SK-N-SH (cell line): ENCODE measurements around the gene SPACA6. TPM values are rescaled to one million over a fixed set of nuclear protein-coding genes. Genes with fewer than 3 reads are reported as not detected.

Experiments used
- CTCF ChIA-PET: fragments of 300-600, 350-600 bp; formaldehyde crosslinking; extraction: SDS; loops from one replicate; lab custom pipeline; 2021; lab: Yijun Ruan, JAX
- POLR2A ChIA-PET: fragments of 350-600 bp; sonication (Branson Sonifier 250); formaldehyde crosslinking; extraction: SDS; loops from one replicate; lab custom pipeline; 2020; ENCODE audit warnings: antibody characterized with exemption, inconsistent platforms; lab: Yijun Ruan, JAX
- DNase-seq: peaks from one replicate; pipeline ENCODE4 v3.0.0; 2012
- H2AFZ ChIP-seq: fragments of 200-600 bp; sonication (generic); 2 replicates; pipeline ENCODE4 v1.8.1; 2016; ENCODE audit warnings: antibody characterized with exemption, mild to moderate bottlenecking, low read depth
- H3F3A ChIP-seq: fragments of 200-600 bp; sonication (generic); replicated peaks from 2 replicates; pipeline ENCODE3; 2016; ENCODE audit warnings: antibody characterized with exemption, mild to moderate bottlenecking; ENCODE audit not compliant: insufficient read depth
- H3K27ac ChIP-seq, 2 experiments: fragments of 200-500 bp in 1 of 2; fragments of 200-600 bp in 1 of 2; sonication (Bioruptor generic) in 1 of 2; sonication (generic), shearing (Covaris generic) in 1 of 2; 2 replicates each; pipeline versions ENCODE4 v1.5.1 to v1.6.1; 2014 to 2016; ENCODE audit warnings: low read depth in 2 of 2, inconsistent platforms in 1 of 2, low read length in 1 of 2, mild to moderate bottlenecking in 1 of 2, mixed read lengths in 1 of 2
- H3K27me3 ChIP-seq: fragments of 200-600 bp; sonication (generic), shearing (Covaris generic); 2 replicates; pipeline ENCODE4 v1.6.1; 2016; ENCODE audit warnings: mixed run types; ENCODE audit not compliant: insufficient read depth
- H3K36me3 ChIP-seq, 2 experiments: fragments of 200-500 bp in 1 of 2; fragments of 200-600 bp in 1 of 2; sonication (Bioruptor generic) in 1 of 2; sonication (generic) in 1 of 2; replicated peaks in 1 of 2; 2 replicates each; pipeline versions ENCODE3 to v1.5.1; 2014 to 2016; ENCODE audit warnings: low read length in 1 of 2, mild to moderate bottlenecking in 1 of 2; ENCODE audit not compliant: insufficient read depth in 2 of 2, control insufficient read depth in 1 of 2
- H3K4me1 ChIP-seq, 2 experiments: fragments of 200-500 bp in 1 of 2; fragments of 200-600 bp in 1 of 2; sonication (Bioruptor generic) in 1 of 2; sonication (generic), shearing (Covaris generic) in 1 of 2; 2 replicates each; pipeline versions ENCODE4 v1.5.1 to v1.6.1; 2014 to 2016; ENCODE audit warnings: low read depth in 1 of 2, low read length in 1 of 2, mixed run types in 1 of 2; ENCODE audit not compliant: insufficient read depth in 2 of 2, control insufficient read depth in 1 of 2
- H3K4me2 ChIP-seq: fragments of 200-600 bp; sonication (generic), shearing (Covaris generic); 2 replicates; pipeline ENCODE4 v1.6.1; 2017; ENCODE audit warnings: mixed run types
- H3K4me3 ChIP-seq, 2 experiments: fragments of 200-500 bp in 1 of 2; fragments of 200-600 bp in 1 of 2; sonication (Bioruptor generic) in 1 of 2; sonication (generic), shearing (Covaris generic) in 1 of 2; 2 replicates each; pipeline versions ENCODE4 v1.5.1 to v1.8.1; 2014 to 2016; ENCODE audit warnings: low read depth in 2 of 2, inconsistent platforms in 1 of 2, low read length in 1 of 2, mild to moderate bottlenecking in 1 of 2, mixed read lengths in 1 of 2, moderate library complexity in 1 of 2
- H3K79me2 ChIP-seq: fragments of 200-600 bp; sonication (generic); 2 replicates; pipeline ENCODE4 v1.8.1; 2017; ENCODE audit warnings: mild to moderate bottlenecking; ENCODE audit not compliant: insufficient read depth
- H3K9ac ChIP-seq: fragments of 200-600 bp; sonication (generic); 2 replicates; pipeline ENCODE4 v1.6.1; 2017; ENCODE audit warnings: mixed run types
- H3K9me2 ChIP-seq: fragments of 200-600 bp; sonication (generic); 2 replicates; pipeline ENCODE4 v1.6.1; 2017; ENCODE audit warnings: mixed run types
- H3K9me3 ChIP-seq: fragments of 200-600 bp; sonication (generic); 2 replicates; pipeline ENCODE4 v1.6.1; 2017; ENCODE audit warnings: mixed run types, mild to moderate bottlenecking, moderate library complexity
- H4K20me1 ChIP-seq: fragments of 200-600 bp; sonication (generic); 2 replicates; pipeline ENCODE4 v1.6.1; 2017; ENCODE audit warnings: mild to moderate bottlenecking, mixed run types; ENCODE audit not compliant: insufficient read depth
- CHD2 ChIP-seq: fragments of 150-350 bp; IDR thresholded peaks from 2 replicates; pipeline ENCODE4 v1.6.1; 2018; ENCODE audit warnings: low read length; ENCODE audit not compliant: partially characterized antibody
- ELF1 ChIP-seq: IDR thresholded peaks from 2 replicates; pipeline ENCODE4 v1.4.0; 2012
- EZH2phosphoT487 ChIP-seq: fragments of 200-600 bp; sonication (generic); IDR thresholded peaks from 2 replicates; pipeline ENCODE4 v1.6.1; 2017; ENCODE audit warnings: low read depth, mixed run types, mild to moderate bottlenecking, antibody characterized with exemption, moderate library complexity, borderline replicate concordance
- FOSL2 ChIP-seq: IDR thresholded peaks from 2 replicates; pipeline ENCODE4 v1.4.0; 2012; ENCODE audit warnings: low read depth, mild to moderate bottlenecking, moderate library complexity, borderline replicate concordance
- GABPA ChIP-seq: IDR thresholded peaks from 2 replicates; pipeline ENCODE4 v1.4.0; 2012; ENCODE audit warnings: low read depth, mild to moderate bottlenecking
- IRF3 ChIP-seq: fragments of 150-350 bp; IDR thresholded peaks from 2 replicates; pipeline ENCODE4 v1.6.1; 2016; ENCODE audit warnings: mild to moderate bottlenecking, low read depth, low read length
- MXI1 ChIP-seq: IDR thresholded peaks from 2 replicates; pipeline ENCODE4 v1.6.1; 2012; ENCODE audit warnings: mild to moderate bottlenecking, low read depth, low read length, improper control_type of control experiment
- NFIC ChIP-seq: IDR thresholded peaks from 2 replicates; pipeline ENCODE4 v1.4.0; 2012; ENCODE audit warnings: borderline replicate concordance
- NRF1 ChIP-seq: IDR thresholded peaks from 2 replicates; pipeline ENCODE4 v1.6.1; 2012; ENCODE audit warnings: low read depth, mild to moderate bottlenecking, low read length
- POLR2AphosphoS5 ChIP-seq: IDR thresholded peaks from 2 replicates; pipeline ENCODE4 v1.6.1; 2012; ENCODE audit warnings: low read depth, low read length
- RAD21 ChIP-seq: IDR thresholded peaks from 2 replicates; pipeline ENCODE4 v1.6.1; 2012; ENCODE audit warnings: mild to moderate bottlenecking, low read length
- RXRA ChIP-seq: IDR thresholded peaks from 2 replicates; pipeline ENCODE4 v1.4.0; 2012; ENCODE audit warnings: low read depth, mild to moderate bottlenecking, borderline replicate concordance
- SMC3 ChIP-seq: IDR thresholded peaks from 2 replicates; pipeline ENCODE4 v1.6.1; 2012; ENCODE audit warnings: low read depth, low read length, improper control_type of control experiment
- TCF12 ChIP-seq: IDR thresholded peaks from 2 replicates; pipeline ENCODE4 v1.4.0; 2012
- USF1 ChIP-seq: IDR thresholded peaks from 2 replicates; pipeline ENCODE4 v1.4.0; 2012; ENCODE audit warnings: low read depth, borderline replicate concordance
- USF2 ChIP-seq: fragments of 150-350 bp; IDR thresholded peaks from 2 replicates; pipeline ENCODE4 v1.6.1; 2017; ENCODE audit warnings: antibody characterized with exemption, low read length, low read depth, borderline replicate concordance
- YY1 ChIP-seq: IDR thresholded peaks from 2 replicates; pipeline ENCODE4 v1.4.0; 2012; ENCODE audit warnings: low read depth, mild to moderate bottlenecking
- ZBTB33 ChIP-seq: IDR thresholded peaks from 2 replicates; pipeline ENCODE4 v1.4.0; 2012; ENCODE audit warnings: low read depth, borderline replicate concordance
- WGBS: methylation state at CpG from one replicate; pipeline ENCODE4 v1.1.6; 2017; ENCODE audit warnings: low lambda C conversion rate; 5-methylcytosine and 5-hydroxymethylcytosine counted together
- polyA plus RNA-seq, 3 experiments: library from polyadenylated mRNA; depleted of rRNA; stranded (reverse); fragments of >200 nt; gene quantifications; 2 replicates each; pipeline ENCODE4 v1.2.3, GENCODE V29; 2012
- TF ChIP-seq, protein P1 (sequence below): IDR thresholded peaks from 2 replicates; pipeline ENCODE4; 2012
- TF ChIP-seq, protein P2 (sequence below): fragments of 200-600 bp; sonication (generic); IDR thresholded peaks from 2 replicates; pipeline ENCODE4 v1.6.1; 2017; ENCODE audit warnings: antibody characterized with exemption, mild to moderate bottlenecking, moderate library complexity

Gene SPACA6
- polyA plus RNA-seq, 1 of the 3 experiments (the other 2 are of a cell fraction): 15.8 TPM

DNA sequence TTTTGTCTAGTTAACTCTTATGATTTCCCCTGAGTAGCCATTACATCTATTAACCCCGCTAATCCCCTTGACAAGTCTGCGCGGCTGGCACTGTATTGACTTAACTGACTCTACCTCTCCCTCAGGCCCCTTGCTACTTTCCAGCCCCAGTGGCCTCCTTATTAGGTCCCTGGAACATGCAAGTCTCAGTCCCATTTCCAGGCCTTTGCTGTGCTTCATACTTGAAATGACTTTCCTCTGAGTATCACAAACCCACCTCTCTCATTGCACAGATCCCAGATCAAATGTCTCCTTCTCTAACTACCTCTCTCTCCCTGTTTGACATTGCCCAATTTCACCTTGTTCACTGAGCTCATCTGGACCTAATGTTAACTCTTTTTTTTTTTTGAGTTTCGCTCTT is 13.2 kb downstream of the SPACA6 start:
- peaks cover 62% of the 10 kb centered on the region for H3F3A ChIP-seq
- 99% methylated on average over 4 of the region's 4 CpGs for WGBS
- POLR2A ChIA-PET: no interaction called here

More for the DNA sequence above, 13.2 kb downstream of the SPACA6 start:
- peaks cover 0 to 7% of the 10 kb centered on the region in 2 experiments; a peak in 1 of 4 replicates for H3K4me1 ChIP-seq
- H3K9ac ChIP-seq: no peak overlapping the region
- CTCF ChIA-PET: interaction anchor here (1.9 to 2.8 kb wide), 2 partner anchors 72 kb away, joined by 6 to 8 read pairs; no protein-coding TSS in a partner anchor
- H3K79me2 ChIP-seq: no peaks in the 10 kb centered on the region; the same call in 1 of the 2 replicates
- H3K36me3 ChIP-seq: peaks cover 15 to 53% of the 10 kb centered on the region in 2 experiments
- H3K9me2 ChIP-seq: no peaks in the 10 kb centered on the region
- no peak overlapping the region for H2AFZ ChIP-seq
- H3K27ac ChIP-seq: no peak overlapping the region
- no peak for DNase-seq
- TF ChIP-seq, protein P1, sequence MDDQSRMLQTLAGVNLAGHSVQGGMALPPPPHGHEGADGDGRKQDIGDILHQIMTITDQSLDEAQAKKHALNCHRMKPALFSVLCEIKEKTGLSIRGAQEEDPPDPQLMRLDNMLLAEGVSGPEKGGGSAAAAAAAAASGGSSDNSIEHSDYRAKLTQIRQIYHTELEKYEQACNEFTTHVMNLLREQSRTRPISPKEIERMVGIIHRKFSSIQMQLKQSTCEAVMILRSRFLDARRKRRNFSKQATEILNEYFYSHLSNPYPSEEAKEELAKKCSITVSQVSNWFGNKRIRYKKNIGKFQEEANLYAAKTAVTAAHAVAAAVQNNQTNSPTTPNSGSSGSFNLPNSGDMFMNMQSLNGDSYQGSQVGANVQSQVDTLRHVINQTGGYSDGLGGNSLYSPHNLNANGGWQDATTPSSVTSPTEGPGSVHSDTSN: no peak
- TF ChIP-seq USF1 (no peak), FOSL2 (no peak), USF2 (no peak), NFIC (no peak), MXI1 (no peak), RXRA (no peak), TCF12 (no peak), ZBTB33 (no peak), SMC3 (no peak), ELF1 (no peak), GABPA (no peak), NRF1 (no peak), RAD21 (no peak), IRF3 (no peak), EZH2phosphoT487 (no peak), POLR2AphosphoS5 (no peak), CHD2 (no peak), YY1 (no peak)
- TF ChIP-seq, protein P2, sequence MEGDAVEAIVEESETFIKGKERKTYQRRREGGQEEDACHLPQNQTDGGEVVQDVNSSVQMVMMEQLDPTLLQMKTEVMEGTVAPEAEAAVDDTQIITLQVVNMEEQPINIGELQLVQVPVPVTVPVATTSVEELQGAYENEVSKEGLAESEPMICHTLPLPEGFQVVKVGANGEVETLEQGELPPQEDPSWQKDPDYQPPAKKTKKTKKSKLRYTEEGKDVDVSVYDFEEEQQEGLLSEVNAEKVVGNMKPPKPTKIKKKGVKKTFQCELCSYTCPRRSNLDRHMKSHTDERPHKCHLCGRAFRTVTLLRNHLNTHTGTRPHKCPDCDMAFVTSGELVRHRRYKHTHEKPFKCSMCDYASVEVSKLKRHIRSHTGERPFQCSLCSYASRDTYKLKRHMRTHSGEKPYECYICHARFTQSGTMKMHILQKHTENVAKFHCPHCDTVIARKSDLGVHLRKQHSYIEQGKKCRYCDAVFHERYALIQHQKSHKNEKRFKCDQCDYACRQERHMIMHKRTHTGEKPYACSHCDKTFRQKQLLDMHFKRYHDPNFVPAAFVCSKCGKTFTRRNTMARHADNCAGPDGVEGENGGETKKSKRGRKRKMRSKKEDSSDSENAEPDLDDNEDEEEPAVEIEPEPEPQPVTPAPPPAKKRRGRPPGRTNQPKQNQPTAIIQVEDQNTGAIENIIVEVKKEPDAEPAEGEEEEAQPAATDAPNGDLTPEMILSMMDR: no peak
- H3K9me3 ChIP-seq: no peaks in the 10 kb centered on the region
- no peak overlapping the region for H3K4me2 ChIP-seq
- H3K4me3 ChIP-seq: no peak overlapping the region
- H3K27me3 ChIP-seq: no peaks in the 10 kb centered on the region
- peaks cover 28% of the 10 kb centered on the region; the same call in 1 of the 2 replicates for H4K20me1 ChIP-seq
